ENCODE data around the gene CATSPERE. TPM values are rescaled to one million over a fixed set of nuclear protein-coding genes. Genes with fewer than 3 reads are reported as not detected.

CATSPERE gene
- total and polyA plus RNA-seq, 10 of the 15 experiments (the other 5 are each of a cell fraction or from before 2014, with no cell fraction given), result 0.04 to 0.24 (median 0.17) TPM; not detected in 3

DNA sequence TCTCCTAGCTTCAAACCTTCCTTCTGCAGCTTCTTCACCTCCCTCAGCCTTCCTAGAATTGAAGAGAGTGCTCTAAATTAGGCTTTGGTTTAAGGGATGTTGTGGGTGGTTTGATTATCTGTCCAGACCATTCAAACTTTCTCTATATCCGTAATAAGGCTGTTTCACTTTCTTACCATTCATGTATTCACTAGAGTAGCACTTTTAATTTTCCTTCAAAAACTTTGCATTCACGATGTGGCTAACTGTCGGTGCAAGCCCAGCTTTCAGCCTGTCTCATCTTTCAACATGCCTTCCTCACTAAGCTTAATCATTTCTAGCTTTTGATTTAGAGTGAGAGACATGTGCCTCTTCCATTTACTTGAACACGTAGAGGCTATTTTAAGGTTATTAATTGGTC, 165.6 kb downstream of the CATSPERE start:
- no peak for DNase-seq (ENCODE audit: low read depth, low spot score)
- Histone ChIP-seq H3K79me2 (ENCODE audit: control insufficient read depth, insufficient read depth, low read length) (no peaks in the 10 kb centered on the region), H3K9ac (ENCODE audit: control insufficient read depth, insufficient read depth, low read length) (no peak overlapping the region), H3K4me3 (no peak overlapping the region), H3K27me3 (replicated peaks in 1 of 2; ENCODE audit: control insufficient read depth in 2 of 2, insufficient read depth in 2 of 2, low read length in 1 of 2) (no peaks in the 10 kb centered on the region; a peak in 1 of 4 replicates), H3K9me3 (replicated peaks; ENCODE audit: control insufficient read depth, insufficient read depth, low read length) (no peaks in the 10 kb centered on the region), H2AFZ (ENCODE audit: control insufficient read depth, low read depth, low read length) (no peak overlapping the region), H4K20me1 (ENCODE audit: control insufficient read depth, insufficient read depth) (no peaks in the 10 kb centered on the region), H3K36me3 (ENCODE audit: control insufficient read depth in 2 of 2, insufficient read depth in 2 of 2, low read length in 1 of 2) (no peaks in the 10 kb centered on the region), H3K4me1 (ENCODE audit: control insufficient read depth, insufficient read depth, low read length) (no peaks in the 10 kb centered on the region), H3K27ac (ENCODE audit: control insufficient read depth, insufficient read depth) (no peak overlapping the region), H3K4me2 (ENCODE audit: control insufficient read depth, insufficient read depth) (no peak overlapping the region)
- RAD21 ChIA-PET (ENCODE audit: unreplicated experiment), result no interaction called here
- WGBS (ENCODE audit: insufficient coverage, insufficient replicate concordance, low lambda C conversion rate, missing lambda C conversion rate), result 0% methylated on average over 4 of the region's 4 CpGs
- ATAC-seq, result no peak
- CTCF ChIA-PET, result interaction anchor here (0.9 kb wide), 1 partner anchor 170 kb away, joined by 3 read pairs; no protein-coding TSS in a partner anchor
- no peak for FAIRE-seq
- POLR2A ChIA-PET, result interaction anchor here (0.6 kb wide), 1 partner anchor 12 kb away, joined by 3 read pairs; no protein-coding TSS in a partner anchor
- in situ Hi-C loops (cut with MboI), result no loop called here
- TF ChIP-seq MEF2A (IDR thresholded peaks at IDR 0.05; ENCODE audit: insufficient read depth, low read depth, low read length), result no peak
- TF ChIP-seq, protein P1, sequence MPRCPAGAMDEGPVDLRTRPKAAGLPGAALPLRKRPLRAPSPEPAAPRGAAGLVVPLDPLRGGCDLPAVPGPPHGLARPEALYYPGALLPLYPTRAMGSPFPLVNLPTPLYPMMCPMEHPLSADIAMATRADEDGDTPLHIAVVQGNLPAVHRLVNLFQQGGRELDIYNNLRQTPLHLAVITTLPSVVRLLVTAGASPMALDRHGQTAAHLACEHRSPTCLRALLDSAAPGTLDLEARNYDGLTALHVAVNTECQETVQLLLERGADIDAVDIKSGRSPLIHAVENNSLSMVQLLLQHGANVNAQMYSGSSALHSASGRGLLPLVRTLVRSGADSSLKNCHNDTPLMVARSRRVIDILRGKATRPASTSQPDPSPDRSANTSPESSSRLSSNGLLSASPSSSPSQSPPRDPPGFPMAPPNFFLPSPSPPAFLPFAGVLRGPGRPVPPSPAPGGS (IDR thresholded peaks at IDR 0.05; ENCODE audit: borderline replicate concordance, insufficient read depth, low read depth, low read length, poor library complexity, severe bottlenecking), result no peak
- TF ChIP-seq POLR2AphosphoS5 (IDR thresholded peaks at IDR 0.05; ENCODE audit: low read length), result no peak
- TF ChIP-seq IRF3 (IDR thresholded peaks at IDR 0.05), result no peak
- no peak for TF ChIP-seq TCF12 (IDR thresholded peaks at IDR 0.05; ENCODE audit: low read depth, low read length)
- no peak for TF ChIP-seq FOXK2 (IDR thresholded peaks at IDR 0.05)
- TF ChIP-seq SP1 (IDR thresholded peaks at IDR 0.05; ENCODE audit: low read depth, low read length), result no peak
- TF ChIP-seq ZBTB11 (CRISPR knock-in tag; IDR thresholded peaks at IDR 0.05), result no peak
- no peak for TF ChIP-seq BMI1 (IDR thresholded peaks at IDR 0.05; ENCODE audit: borderline replicate concordance)
- no peak for TF ChIP-seq JUNB (IDR thresholded peaks at IDR 0.05)
- no peak for TF ChIP-seq ZNF274 (IDR thresholded peaks at IDR 0.05; ENCODE audit: insufficient read depth, insufficient read length)
- TF ChIP-seq BCL11A (IDR thresholded peaks at IDR 0.05; ENCODE audit: low read depth, low read length), result no peak
- no peak for TF ChIP-seq EP300 (IDR thresholded peaks at IDR 0.05; ENCODE audit: borderline replicate concordance in 1 of 2, control insufficient read depth in 1 of 2, low read depth in 2 of 2, low read length in 2 of 2)
- no peak for TF ChIP-seq RELB (IDR thresholded peaks at IDR 0.05; ENCODE audit: low read depth)
- TF ChIP-seq NRF1 (conservative IDR thresholded peaks at IDR 0.05; ENCODE audit: low read depth, low read length), result no peak
- TF ChIP-seq NFYA (IDR thresholded peaks at IDR 0.05; ENCODE audit: borderline replicate concordance, low read depth, low read length), result no peak
- no peak for TF ChIP-seq POLR2A (IDR thresholded peaks at IDR 0.05; ENCODE audit: low read depth, low read length)
- TF ChIP-seq SREBF1 (IDR thresholded peaks at IDR 0.05; ENCODE audit: low read length), result no peak
- TF ChIP-seq JUND (IDR thresholded peaks at IDR 0.05; ENCODE audit: low read depth, low read length), result no peak
- BruUV-seq (replicated peaks), result no TSS peak
- intact Hi-C loops (cut with micrococcal nuclease; ENCODE audit: unreplicated experiment), result no loop called here
- SMC1A ChIA-PET (ENCODE audit: uncharacterized antibody, unreplicated experiment), result interaction anchor here (1.3 kb wide), 1 partner anchor 25 kb away, joined by 3 read pairs; no protein-coding TSS in a partner anchor

All from GM12878 (cell line).